OCI-LY1 (cell line): ENCODE data around the gene G6PD.
"Not testable (repeated sequence)": the region's sequence is repeated elsewhere in the genome, so short reads cannot be mapped to it uniquely, and the experiment has no call there.

Source experiments
- H2AFZ ChIP-seq: fragments of 200-600 bp; sonication (generic), shearing (Covaris generic); 2 replicates; pipeline ENCODE4 v1.6.0; 2014; ENCODE audit warnings: antibody characterized with exemption, mild to moderate bottlenecking, low read length
- H3F3A ChIP-seq: fragments of 200-600 bp; sonication (generic), shearing (Covaris generic); 2 replicates; pipeline ENCODE4 v1.6.0; 2014; ENCODE audit warnings: mild to moderate bottlenecking, antibody characterized with exemption, low read length, moderate library complexity; ENCODE audit not compliant: insufficient read depth
- H3K27ac ChIP-seq: fragments of 200-600 bp; sonication (generic); 2 replicates; pipeline ENCODE4 v1.5.1; 2014; ENCODE audit warnings: low read length, mixed run types, mild to moderate bottlenecking, low read depth; ENCODE audit not compliant: poor library complexity, severe bottlenecking
- H3K27me3 ChIP-seq: fragments of 200-600 bp; sonication (generic); 2 replicates; pipeline ENCODE4 v1.6.0; 2014; ENCODE audit warnings: antibody characterized with exemption, mild to moderate bottlenecking, low read length, moderate library complexity; ENCODE audit not compliant: insufficient read depth
- H3K36me3 ChIP-seq: fragments of 200-600 bp; sonication (generic); 2 replicates; pipeline ENCODE4 v1.6.1; 2014; ENCODE audit warnings: mild to moderate bottlenecking, antibody characterized with exemption, low read length, moderate library complexity, mixed read lengths; ENCODE audit not compliant: insufficient read depth
- H3K4me1 ChIP-seq: fragments of 200-600 bp; sonication (generic); 2 replicates; pipeline ENCODE4 v1.5.1; 2014; ENCODE audit warnings: mild to moderate bottlenecking, low read length, moderate library complexity; ENCODE audit not compliant: insufficient read depth, severe bottlenecking
- H3K4me2 ChIP-seq: fragments of 200-600 bp; sonication (generic), shearing (Covaris generic); 2 replicates; pipeline ENCODE4 v1.6.1; 2014; ENCODE audit warnings: low read length
- H3K4me3 ChIP-seq: fragments of 200-600 bp; sonication (generic); 2 replicates; pipeline ENCODE4 v1.5.1; 2014; ENCODE audit warnings: low read length, low read depth, mild to moderate bottlenecking, mixed read lengths; ENCODE audit not compliant: poor library complexity, severe bottlenecking
- H3K79me2 ChIP-seq: fragments of 200-600 bp; shearing (Covaris generic); 2 replicates; pipeline ENCODE4 v1.6.1; 2016; ENCODE audit warnings: mixed run types, low read length, mixed read lengths; ENCODE audit not compliant: insufficient read depth
- H3K9ac ChIP-seq: fragments of 200-600 bp; sonication (generic), shearing (Covaris generic); 2 replicates; pipeline ENCODE4 v1.6.1; 2014; ENCODE audit warnings: mild to moderate bottlenecking, low read length, mixed read lengths
- H3K9me2 ChIP-seq: fragments of 200-600 bp; sonication (generic), shearing (Covaris generic); 2 replicates; pipeline ENCODE4 v1.6.1; 2014; ENCODE audit warnings: low read depth, mild to moderate bottlenecking, low read length, mixed read lengths
- H3K9me3 ChIP-seq: fragments of 200-600 bp; shearing (Covaris generic); 2 replicates; pipeline ENCODE4 v1.6.1; 2014; ENCODE audit warnings: low read length, mixed read lengths
- H4K20me1 ChIP-seq: fragments of 200-600 bp; sonication (generic), shearing (Covaris generic); 2 replicates; pipeline ENCODE4 v1.6.0; 2016; ENCODE audit warnings: mild to moderate bottlenecking, low read length; ENCODE audit not compliant: insufficient read depth
- EZH2 ChIP-seq: fragments of 200-600 bp; sonication (generic), shearing (Covaris generic); IDR thresholded peaks from 2 replicates; pipeline ENCODE4 v1.8.0; 2017; ENCODE audit warnings: borderline replicate concordance, mixed run types, mild to moderate bottlenecking, antibody characterized with exemption, low read length, moderate library complexity, mixed read lengths
- TF ChIP-seq, protein P1 (sequence below): fragments of 200-600 bp; sonication (generic), shearing (Covaris generic); IDR thresholded peaks from 2 replicates; pipeline ENCODE4 v1.5.1; 2017; ENCODE audit warnings: mild to moderate bottlenecking, antibody characterized with exemption, low read length, moderate library complexity, mixed read lengths

G6PD gene

DNA sequence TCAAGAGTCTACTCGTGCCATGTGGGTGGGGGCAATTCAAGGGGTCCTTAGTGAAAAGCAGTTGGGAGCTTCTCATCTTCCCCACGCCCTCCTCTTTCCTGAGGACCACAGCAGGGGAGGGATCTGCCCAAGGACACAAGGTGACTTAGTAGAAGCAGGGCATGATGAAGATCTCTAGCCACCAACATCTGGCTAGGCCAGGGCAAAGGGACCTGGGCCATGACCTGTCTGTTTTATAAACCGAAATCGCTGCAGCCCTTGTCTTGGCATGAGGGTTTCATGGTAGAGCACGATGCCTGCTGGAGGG lies 5.1 kb downstream of the G6PD start:
- Histone ChIP-seq H3K27ac (no peak overlapping the region), H3K9ac (no peak overlapping the region), H3K4me3 (no peak overlapping the region), H3K36me3 (peaks cover 10% of the 10 kb centered on the region; the same call in 1 of the 2 replicates), H3K4me1 (peaks cover 10% of the 10 kb centered on the region), H2AFZ (no peak overlapping the region), H3K9me2 (no peaks in the 10 kb centered on the region), H3K27me3 (no peaks in the 10 kb centered on the region), H3F3A (no peaks in the 10 kb centered on the region), H4K20me1 (no peaks in the 10 kb centered on the region), H3K9me3 (no peaks in the 10 kb centered on the region), H3K4me2 (no peak overlapping the region), H3K79me2 (no peaks in the 10 kb centered on the region)
- TF ChIP-seq, protein P1, sequence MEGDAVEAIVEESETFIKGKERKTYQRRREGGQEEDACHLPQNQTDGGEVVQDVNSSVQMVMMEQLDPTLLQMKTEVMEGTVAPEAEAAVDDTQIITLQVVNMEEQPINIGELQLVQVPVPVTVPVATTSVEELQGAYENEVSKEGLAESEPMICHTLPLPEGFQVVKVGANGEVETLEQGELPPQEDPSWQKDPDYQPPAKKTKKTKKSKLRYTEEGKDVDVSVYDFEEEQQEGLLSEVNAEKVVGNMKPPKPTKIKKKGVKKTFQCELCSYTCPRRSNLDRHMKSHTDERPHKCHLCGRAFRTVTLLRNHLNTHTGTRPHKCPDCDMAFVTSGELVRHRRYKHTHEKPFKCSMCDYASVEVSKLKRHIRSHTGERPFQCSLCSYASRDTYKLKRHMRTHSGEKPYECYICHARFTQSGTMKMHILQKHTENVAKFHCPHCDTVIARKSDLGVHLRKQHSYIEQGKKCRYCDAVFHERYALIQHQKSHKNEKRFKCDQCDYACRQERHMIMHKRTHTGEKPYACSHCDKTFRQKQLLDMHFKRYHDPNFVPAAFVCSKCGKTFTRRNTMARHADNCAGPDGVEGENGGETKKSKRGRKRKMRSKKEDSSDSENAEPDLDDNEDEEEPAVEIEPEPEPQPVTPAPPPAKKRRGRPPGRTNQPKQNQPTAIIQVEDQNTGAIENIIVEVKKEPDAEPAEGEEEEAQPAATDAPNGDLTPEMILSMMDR, result no peak
- TF ChIP-seq EZH2, result no peak

DNA sequence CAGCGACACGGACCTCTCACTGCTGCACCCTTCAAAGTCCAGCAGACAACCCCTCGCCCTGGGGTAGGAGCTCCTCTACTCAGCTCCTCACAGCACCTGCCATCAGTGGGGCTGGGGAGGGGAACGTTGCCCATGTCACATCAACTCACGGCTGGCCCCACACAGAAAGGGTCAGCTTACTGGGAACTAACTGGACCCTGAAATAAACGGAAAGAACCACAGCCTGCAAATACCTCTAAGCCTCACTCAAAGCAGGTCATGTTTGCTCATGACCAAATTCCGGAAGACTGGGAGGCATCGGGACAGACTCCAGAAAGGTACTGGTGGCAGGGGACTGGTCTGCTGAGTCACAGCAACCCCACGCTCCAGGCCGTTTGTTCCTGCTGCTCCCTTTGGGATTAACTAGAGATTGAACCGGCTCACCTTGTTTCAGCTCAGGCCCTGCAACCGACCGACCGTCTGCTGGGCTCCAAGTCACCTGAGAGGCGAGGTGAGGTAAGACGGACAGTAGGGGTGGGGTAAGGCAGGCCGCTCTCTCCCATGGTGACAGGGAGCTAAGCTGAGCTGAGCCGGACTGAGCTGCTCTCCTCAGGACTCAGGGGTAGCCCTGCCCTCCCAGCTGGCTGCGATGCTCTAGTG lies 5.6 kb downstream of the G6PD start:
- Histone ChIP-seq H3K4me1 (peaks cover 7% of the 10 kb centered on the region), H3F3A (no peaks in the 10 kb centered on the region), H3K9ac (no peak overlapping the region), H3K27ac (no peak overlapping the region), H3K9me3 (no peaks in the 10 kb centered on the region), H3K4me3 (no peak overlapping the region), H3K4me2 (no peak overlapping the region), H4K20me1 (no peaks in the 10 kb centered on the region), H3K27me3 (no peaks in the 10 kb centered on the region), H3K36me3 (peaks cover 10% of the 10 kb centered on the region; the same call in 1 of the 2 replicates), H3K79me2 (no peaks in the 10 kb centered on the region), H2AFZ (no peak overlapping the region), H3K9me2 (no peaks in the 10 kb centered on the region)
- TF ChIP-seq EZH2, result no peak
- TF ChIP-seq, protein P1, result no peak

DNA sequence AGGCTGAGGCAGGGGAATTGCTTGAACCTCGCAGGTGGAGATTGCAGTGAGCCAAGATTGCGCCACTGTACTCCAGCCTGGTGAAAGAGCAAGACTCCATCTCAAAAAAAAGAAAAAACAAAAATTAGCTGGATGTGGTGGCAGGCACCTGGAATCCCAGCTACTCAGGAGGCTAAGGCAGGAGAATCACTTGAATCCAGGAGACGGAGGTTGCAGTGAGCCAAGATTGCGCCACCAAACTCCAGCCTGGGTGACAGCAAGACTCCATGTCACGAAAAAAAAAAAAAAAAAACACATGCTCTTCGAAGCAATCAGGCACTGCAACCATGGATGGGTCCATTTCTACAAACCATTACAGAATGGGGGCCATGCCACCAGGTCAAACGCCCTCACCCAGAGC lies 6.3 kb downstream of the G6PD start:
- H3K4me1 ChIP-seq, H2AFZ ChIP-seq, H3K27me3 ChIP-seq, H3K4me2 ChIP-seq, H3K27ac ChIP-seq, H3K79me2 ChIP-seq, H3K4me3 ChIP-seq, H3K9me2 ChIP-seq, H3K9me3 ChIP-seq, H3F3A ChIP-seq, H4K20me1 ChIP-seq, H3K9ac ChIP-seq: not testable (repeated sequence)
- H3K36me3 ChIP-seq, result peaks cover 12% of the 10 kb centered on the region; the same call in 1 of the 2 replicates

DNA sequence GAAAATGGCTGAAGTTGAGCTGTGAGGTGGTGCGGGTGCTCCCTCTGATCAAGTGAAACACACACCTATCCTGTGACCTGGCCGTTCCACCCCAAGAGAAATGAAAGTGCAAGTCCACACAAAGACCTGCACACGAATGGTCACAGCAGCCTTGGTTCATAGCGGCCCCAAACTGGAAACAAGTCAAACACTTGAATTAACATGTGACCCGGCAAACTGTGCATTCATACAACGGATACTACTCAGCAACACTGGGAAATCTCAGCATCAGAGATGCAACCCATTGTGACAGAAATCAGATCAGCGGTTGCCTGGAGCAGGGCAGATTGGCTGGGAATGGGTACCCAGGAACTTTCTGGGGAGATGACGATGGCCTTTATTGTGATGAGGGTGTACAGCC lies 7.6 kb downstream of the G6PD start:
- Histone ChIP-seq H3K27me3 (no peaks in the 10 kb centered on the region), H3K36me3 (peaks cover 13% of the 10 kb centered on the region; the same call in 1 of the 2 replicates), H3K4me1 (peaks cover 8% of the 10 kb centered on the region), H3K9ac (no peak overlapping the region), H3K79me2 (no peaks in the 10 kb centered on the region), H3K4me2 (no peak overlapping the region), H2AFZ (no peak overlapping the region), H3K27ac (no peak overlapping the region), H3K4me3 (no peak overlapping the region), H3K9me3 (no peaks in the 10 kb centered on the region), H3K9me2 (no peaks in the 10 kb centered on the region), H3F3A (no peaks in the 10 kb centered on the region), H4K20me1 (no peaks in the 10 kb centered on the region)
- no peak for TF ChIP-seq EZH2
- TF ChIP-seq, protein P1, result no peak
